Measurements from ENCODE around the gene IMMP2L. TPM values are rescaled to one million over a fixed set of nuclear protein-coding genes. Genes with fewer than 3 reads are reported as not detected.

IMMP2L gene
- total and polyA plus RNA-seq, 2 experiments from 2014 or later, result 10.1 to 10.4 TPM

- peaks cover 4% of the 10 kb centered on the region; the same call in 1 of the 2 replicates for H3F3A ChIP-seq (ENCODE audit: insufficient read depth)
- in situ Hi-C loops (cut with MboI), result no loop called here
- no peaks in the 10 kb centered on the region for H3K79me2 ChIP-seq (ENCODE audit: insufficient read depth)
- no peaks in the 10 kb centered on the region for H3K9me2 ChIP-seq (ENCODE audit: insufficient read depth)
- WGBS, 2 experiments (ENCODE audit: low coverage in 1 of 2, low lambda C conversion rate in 2 of 2, missing lambda C conversion rate in 2 of 2), result 92 to 100% methylated on average over 1 of the region's 1 CpG
- no peaks in the 10 kb centered on the region for H3K36me3 ChIP-seq (ENCODE audit: low read depth)
- H4K20me1 ChIP-seq (ENCODE audit: insufficient read depth), result no peaks in the 10 kb centered on the region
- no peak overlapping the region for H3K4me3 ChIP-seq
- H3K9ac ChIP-seq, result no peak overlapping the region
- TF ChIP-seq EZH2 (IDR thresholded peaks at IDR 0.05; ENCODE audit: insufficient read depth, poor library complexity, severe bottlenecking) (no peak), EZH2phosphoT487 (IDR thresholded peaks at IDR 0.05; ENCODE audit: insufficient read depth, low read depth) (no peak)
- H3K27me3 ChIP-seq (replicated peaks; ENCODE audit: insufficient read depth), result no peaks in the 10 kb centered on the region
- H3K9me3 ChIP-seq (ENCODE audit: low read depth), result no peaks in the 10 kb centered on the region
- no peak overlapping the region for H2AFZ ChIP-seq
- no peak overlapping the region for H3K4me2 ChIP-seq (ENCODE audit: unreplicated experiment)
- peaks cover 16% of the 10 kb centered on the region for H3K4me1 ChIP-seq (ENCODE audit: insufficient read depth)
- DNase-seq, result no peak
- no peak overlapping the region for H3K27ac ChIP-seq
These were observed 333.9 kb downstream of the IMMP2L start for GRCh38 chr7:111228437-111228836.

- Histone ChIP-seq H3K27ac (no peak overlapping the region), H3K27me3 (replicated peaks; ENCODE audit: insufficient read depth) (no peaks in the 10 kb centered on the region), H3K4me2 (ENCODE audit: unreplicated experiment) (no peak overlapping the region), H3K36me3 (ENCODE audit: low read depth) (no peaks in the 10 kb centered on the region), H3F3A (ENCODE audit: insufficient read depth) (no peaks in the 10 kb centered on the region), H3K9ac (no peak overlapping the region), H3K79me2 (ENCODE audit: insufficient read depth) (no peaks in the 10 kb centered on the region), H4K20me1 (ENCODE audit: insufficient read depth) (no peaks in the 10 kb centered on the region), H3K9me2 (ENCODE audit: insufficient read depth) (no peaks in the 10 kb centered on the region), H3K4me1 (ENCODE audit: insufficient read depth) (peaks cover 3% of the 10 kb centered on the region), H2AFZ (no peak overlapping the region), H3K4me3 (no peak overlapping the region), H3K9me3 (ENCODE audit: low read depth) (no peaks in the 10 kb centered on the region)
- no peak for DNase-seq
- in situ Hi-C loops (cut with MboI), result no loop called here
- WGBS, 2 experiments (ENCODE audit: low coverage in 1 of 2, low lambda C conversion rate in 2 of 2, missing lambda C conversion rate in 2 of 2), result 81 to 83% methylated on average over 2 of the region's 2 CpGs
- TF ChIP-seq EZH2 (IDR thresholded peaks at IDR 0.05; ENCODE audit: insufficient read depth, poor library complexity, severe bottlenecking) (no peak), EZH2phosphoT487 (IDR thresholded peaks at IDR 0.05; ENCODE audit: insufficient read depth, low read depth) (no peak)
These were observed 335.5 kb downstream of the IMMP2L start for GRCh38 chr7:111226800-111227199.

- H3K9me2 ChIP-seq (ENCODE audit: insufficient read depth), result no peaks in the 10 kb centered on the region; the same call in 1 of the 2 replicates
- H3K9ac ChIP-seq, result no peak overlapping the region
- peak; percentile 7 for DNase-seq
- H3K9me3 ChIP-seq (ENCODE audit: low read depth), result no peaks in the 10 kb centered on the region
- 8 to 14% methylated on average over 2 of the region's 2 CpGs for WGBS, 2 experiments (ENCODE audit: low coverage in 1 of 2, low lambda C conversion rate in 2 of 2, missing lambda C conversion rate in 2 of 2)
- H4K20me1 ChIP-seq (ENCODE audit: insufficient read depth), result no peaks in the 10 kb centered on the region
- H3K27me3 ChIP-seq (replicated peaks; ENCODE audit: insufficient read depth), result no peaks in the 10 kb centered on the region
- no peak overlapping the region for H3K4me3 ChIP-seq
- H3K4me1 ChIP-seq (ENCODE audit: insufficient read depth), result no peaks in the 10 kb centered on the region
- no peak overlapping the region for H2AFZ ChIP-seq
- no peaks in the 10 kb centered on the region for H3F3A ChIP-seq (ENCODE audit: insufficient read depth)
- H3K27ac ChIP-seq, result no peak overlapping the region
- H3K4me2 ChIP-seq (ENCODE audit: unreplicated experiment), result no peak overlapping the region
- no peak for TF ChIP-seq EZH2 (IDR thresholded peaks at IDR 0.05; ENCODE audit: insufficient read depth, poor library complexity, severe bottlenecking)
- no peak for TF ChIP-seq EZH2phosphoT487 (IDR thresholded peaks at IDR 0.05; ENCODE audit: insufficient read depth, low read depth)
- H3K36me3 ChIP-seq (ENCODE audit: low read depth), result no peaks in the 10 kb centered on the region
- H3K79me2 ChIP-seq (ENCODE audit: insufficient read depth), result no peaks in the 10 kb centered on the region
- in situ Hi-C loops (cut with MboI), result no loop called here
These were observed 337.7 kb downstream of the IMMP2L start for GRCh38 chr7:111224354-111225231.

- no peaks in the 10 kb centered on the region for H3K36me3 ChIP-seq (ENCODE audit: low read depth)
- TF ChIP-seq EZH2 (IDR thresholded peaks at IDR 0.05; ENCODE audit: insufficient read depth, poor library complexity, severe bottlenecking) (no peak), EZH2phosphoT487 (IDR thresholded peaks at IDR 0.05; ENCODE audit: insufficient read depth, low read depth) (no peak)
- H3K9me2 ChIP-seq (ENCODE audit: insufficient read depth), result no peaks in the 10 kb centered on the region; the same call in 1 of the 2 replicates
- H3K27me3 ChIP-seq (replicated peaks; ENCODE audit: insufficient read depth), result no peaks in the 10 kb centered on the region
- no peak overlapping the region for H3K27ac ChIP-seq
- WGBS, 2 experiments (ENCODE audit: low coverage in 1 of 2, low lambda C conversion rate in 2 of 2, missing lambda C conversion rate in 2 of 2), result 69 to 72% methylated on average over 2 of the region's 2 CpGs
- no peaks in the 10 kb centered on the region for H4K20me1 ChIP-seq (ENCODE audit: insufficient read depth)
- H3K4me3 ChIP-seq, result no peak overlapping the region
- no peaks in the 10 kb centered on the region for H3K4me1 ChIP-seq (ENCODE audit: insufficient read depth)
- no peaks in the 10 kb centered on the region for H3F3A ChIP-seq (ENCODE audit: insufficient read depth)
- H3K79me2 ChIP-seq (ENCODE audit: insufficient read depth), result no peaks in the 10 kb centered on the region
- H3K9ac ChIP-seq, result no peak overlapping the region
- no peak overlapping the region for H2AFZ ChIP-seq
- no peak overlapping the region for H3K4me2 ChIP-seq (ENCODE audit: unreplicated experiment)
- no peak for DNase-seq
- no peaks in the 10 kb centered on the region for H3K9me3 ChIP-seq (ENCODE audit: low read depth)
- in situ Hi-C loops (cut with MboI), result no loop called here
These were observed 338.5 kb downstream of the IMMP2L start for GRCh38 chr7:111223802-111224253.

Measured in GM23248 (cell line).